ENCODE measurements around the gene ITGAD. TPM values are rescaled to one million over a fixed set of nuclear protein-coding genes. Genes with fewer than 3 reads are reported as not detected.
"Not testable (repeated sequence)": the region's sequence is repeated elsewhere in the genome, so short reads cannot be mapped to it uniquely, and the experiment has no call there.

Gene ITGAD
- total RNA-seq, 1 experiment from 2014 or later, result not detected

GRCh38 chr16:31402687-31403086 lies 9.6 kb downstream of the ITGAD start:
- no peak for DNase-seq (ENCODE audit: low read depth)

DNA sequence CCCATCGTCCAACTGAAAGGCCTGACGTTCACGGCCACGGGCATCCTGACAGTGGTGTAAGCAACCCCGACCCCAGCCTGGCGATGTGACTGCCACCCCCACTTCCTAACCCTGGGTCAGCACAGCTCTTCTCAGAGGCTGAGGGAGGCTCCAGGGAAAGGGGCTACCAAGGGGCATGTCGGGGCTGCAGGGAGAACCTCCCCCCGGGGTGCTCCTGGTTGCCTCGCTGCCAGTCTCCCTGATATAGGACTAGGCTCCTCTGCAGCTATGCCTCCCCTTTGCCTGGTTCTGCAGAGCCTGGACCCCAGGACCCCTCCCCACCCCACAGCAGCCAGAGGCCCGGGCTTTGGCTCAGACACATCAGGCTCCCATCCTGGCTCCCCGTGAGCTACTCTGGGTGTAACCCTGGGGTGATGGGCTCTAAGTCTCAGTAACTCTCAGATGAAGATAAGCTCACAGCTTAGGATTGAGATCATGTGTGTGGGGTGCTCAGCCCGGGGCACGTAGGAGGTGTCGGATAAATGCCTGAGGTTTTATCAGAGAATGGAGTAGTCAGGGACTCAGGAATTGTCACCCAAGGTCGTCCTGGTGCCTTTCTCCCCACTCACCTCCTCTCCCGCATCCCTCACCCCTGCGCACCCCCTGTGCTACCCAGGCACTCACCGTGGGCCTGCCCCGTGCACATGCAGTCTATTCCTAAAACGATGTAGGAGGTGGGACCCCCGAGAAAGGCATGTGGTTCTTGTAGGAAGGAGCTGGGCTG lies 10.6 kb downstream of the ITGAD start:
- DNase-seq (ENCODE audit: low read depth), result no peak

DNA sequence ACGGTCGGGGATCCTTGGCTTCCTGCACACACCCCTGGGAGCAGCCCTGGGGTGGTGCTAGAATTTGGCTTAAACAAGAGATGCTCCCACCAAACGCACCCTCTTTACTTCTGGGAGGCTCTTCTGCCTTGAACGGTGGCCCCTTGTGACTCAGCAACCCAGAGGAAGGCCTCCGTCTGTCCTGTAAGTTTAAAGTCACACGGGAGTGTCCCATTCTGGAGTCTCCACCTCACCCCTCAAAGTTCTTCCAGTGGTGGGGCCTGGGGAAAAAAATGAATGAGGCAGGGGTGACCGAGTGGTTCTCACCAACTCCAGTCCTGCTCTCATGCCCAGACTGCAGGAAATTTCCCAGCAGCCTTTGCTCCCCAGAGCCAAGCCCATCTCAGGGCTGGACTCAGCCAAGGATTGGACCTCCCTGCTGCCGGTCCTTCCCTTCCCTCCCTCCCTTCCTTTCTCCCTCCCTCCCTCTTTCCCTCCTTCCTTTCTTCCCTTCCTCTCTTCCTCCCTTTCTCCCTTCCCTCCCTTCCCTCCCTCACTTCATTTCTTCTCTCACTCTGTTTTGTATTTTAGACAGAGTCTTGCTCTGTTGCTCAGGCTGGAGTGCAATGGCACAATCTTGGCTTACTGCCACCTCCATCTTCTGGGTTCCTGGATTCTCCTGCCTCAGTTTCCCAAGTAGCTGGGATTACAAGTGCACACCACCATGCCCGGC lies 11.4 kb downstream of the ITGAD start:
- peak; percentile 65 for DNase-seq (ENCODE audit: low read depth)

DNA sequence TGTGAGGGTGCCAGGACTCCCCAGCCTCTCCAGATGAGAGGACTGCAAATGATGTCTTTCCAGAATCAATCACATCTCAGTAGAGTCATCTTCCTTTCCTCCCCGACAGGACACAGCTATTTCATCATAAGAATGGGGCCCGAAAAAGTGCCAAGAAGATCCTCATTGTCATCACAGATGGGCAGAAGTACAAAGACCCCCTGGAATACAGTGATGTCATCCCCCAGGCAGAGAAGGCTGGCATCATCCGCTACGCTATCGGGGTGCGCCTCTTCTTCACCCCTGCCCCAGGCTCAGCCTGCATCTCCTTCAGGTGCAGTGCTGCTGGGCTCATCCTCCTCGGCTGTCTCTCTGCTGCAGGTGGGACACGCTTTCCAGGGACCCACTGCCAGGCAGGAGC lies 14.3 kb downstream of the ITGAD start:
- no peak for DNase-seq (ENCODE audit: low read depth)

GRCh38 chr16:31409433-31409832 lies 16.3 kb downstream of the ITGAD start:
- DNase-seq (ENCODE audit: low read depth), result peak; percentile 71

DNA sequence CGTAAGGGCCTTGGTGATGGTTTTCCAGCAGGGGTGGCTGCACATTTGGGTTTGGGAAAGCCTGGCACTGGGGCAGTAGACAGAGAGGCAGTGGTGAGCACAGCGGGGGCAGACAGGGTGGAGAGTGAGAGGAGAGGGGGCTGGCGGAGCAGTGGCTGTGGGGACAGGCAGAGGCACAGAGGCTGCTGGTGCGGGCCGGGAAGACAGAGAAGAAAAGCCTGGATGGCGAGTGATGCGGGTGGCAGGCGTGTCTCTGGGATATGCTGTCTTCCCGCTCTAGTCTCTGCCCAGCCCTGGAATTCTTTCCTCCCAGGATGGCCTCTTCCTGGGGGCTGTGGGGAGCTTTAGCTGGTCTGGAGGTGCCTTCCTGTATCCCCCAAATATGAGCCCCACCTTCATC lies 16.9 kb downstream of the ITGAD start:
- DNase-seq (ENCODE audit: low read depth), result no peak

GRCh38 chr16:31411024-31411844 lies 18.1 kb downstream of the ITGAD start:
- no peak for DNase-seq (ENCODE audit: low read depth)

- no peak for DNase-seq (ENCODE audit: low read depth)
These were observed 19.6 kb downstream of the ITGAD start for GRCh38 chr16:31412750-31413149.

DNA sequence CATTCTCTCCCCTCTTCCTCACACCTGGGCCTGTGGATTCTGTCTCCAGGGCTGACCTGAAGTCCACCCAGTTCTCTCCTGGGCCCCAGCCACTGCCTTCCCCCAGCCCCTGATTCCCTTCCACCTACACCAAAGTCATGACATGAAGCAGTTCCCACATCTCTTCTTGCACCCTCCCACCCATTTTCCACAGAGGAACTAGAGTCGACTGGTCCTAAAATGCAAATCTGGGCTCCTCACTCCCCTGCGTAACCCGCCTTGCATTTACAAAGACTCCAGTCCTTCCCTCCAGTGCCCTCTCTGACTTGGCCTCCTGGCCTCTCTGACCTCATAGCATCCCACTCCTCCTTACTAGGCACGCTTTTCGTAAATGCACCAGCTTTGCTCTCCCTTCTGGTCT lies 20.2 kb downstream of the ITGAD start:
- no peak for DNase-seq (ENCODE audit: low read depth)

GRCh38 chr16:31413943-31414342 lies 20.8 kb downstream of the ITGAD start:
- no peak for DNase-seq (ENCODE audit: low read depth)

- DNase-seq (ENCODE audit: low read depth), result no peak
These were observed 21.6 kb downstream of the ITGAD start for GRCh38 chr16:31414706-31415105.

GRCh38 chr16:31416371-31416770 lies 23.2 kb downstream of the ITGAD start:
- no peak for DNase-seq (ENCODE audit: low read depth)

- not testable (repeated sequence) for DNase-seq (ENCODE audit: low read depth)
These were observed 23.9 kb downstream of the ITGAD start for GRCh38 chr16:31417036-31417435.

DNA sequence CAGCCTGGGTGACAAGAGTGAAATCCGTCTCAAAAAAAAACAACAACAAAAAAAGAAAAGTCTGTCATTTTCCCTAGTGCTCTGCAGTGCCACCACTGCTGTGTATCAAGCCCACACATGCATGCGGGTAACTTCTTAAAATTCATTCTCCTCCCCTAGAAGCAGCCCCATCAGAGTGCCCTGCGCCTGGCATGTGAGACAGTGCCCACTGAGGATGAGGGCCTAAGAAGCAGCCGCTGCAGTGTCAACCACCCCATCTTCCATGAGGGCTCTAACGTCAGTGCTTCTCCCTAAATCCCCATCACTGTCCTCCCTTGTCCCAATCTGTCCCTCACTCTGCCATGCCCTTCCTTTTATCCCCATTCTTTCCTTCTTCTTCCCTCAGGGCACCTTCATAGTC lies 24.8 kb downstream of the ITGAD start:
- DNase-seq (ENCODE audit: low read depth), result no peak

GRCh38 chr16:31420037-31420436 lies 26.9 kb downstream of the ITGAD start:
- no peak for DNase-seq (ENCODE audit: low read depth)

- no peak for DNase-seq (ENCODE audit: low read depth)
These were observed 28.5 kb downstream of the ITGAD start for GRCh38 chr16:31421587-31421986.

DNA sequence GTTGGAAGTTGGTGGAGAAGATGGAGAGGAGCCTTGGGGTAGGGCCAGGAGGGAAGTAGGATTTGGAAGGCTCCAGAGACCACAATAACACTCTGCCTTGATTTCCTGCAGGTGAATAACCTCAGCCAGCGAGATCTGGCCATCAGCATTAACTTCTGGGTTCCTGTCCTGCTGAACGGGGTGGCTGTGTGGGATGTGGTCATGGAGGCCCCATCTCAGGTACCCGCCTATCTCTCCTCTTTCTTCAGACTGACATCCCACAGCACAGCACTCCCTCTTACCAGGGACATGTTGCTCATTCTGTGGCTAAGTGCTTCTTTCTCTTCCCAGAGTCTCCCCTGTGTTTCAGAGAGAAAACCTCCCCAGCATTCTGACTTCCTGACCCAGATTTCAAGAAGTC lies 30.1 kb downstream of the ITGAD start:
- no peak for DNase-seq (ENCODE audit: low read depth)

DNA sequence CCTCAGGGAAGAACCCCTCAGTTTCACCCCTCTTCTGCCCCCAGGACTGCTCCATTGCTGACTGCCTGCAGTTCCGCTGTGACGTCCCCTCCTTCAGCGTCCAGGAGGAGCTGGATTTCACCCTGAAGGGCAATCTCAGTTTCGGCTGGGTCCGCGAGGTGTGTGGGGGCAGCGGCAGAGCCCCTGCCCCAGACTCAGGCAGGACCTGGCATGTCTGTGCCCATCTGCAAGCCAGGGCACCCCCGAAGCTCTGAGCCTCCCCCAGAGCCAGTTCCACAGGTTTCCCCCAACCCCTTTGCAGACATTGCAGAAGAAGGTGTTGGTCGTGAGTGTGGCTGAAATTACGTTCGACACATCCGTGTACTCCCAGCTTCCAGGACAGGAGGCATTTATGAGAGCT lies 30.7 kb downstream of the ITGAD start:
- DNase-seq (ENCODE audit: low read depth), result no peak

GRCh38 chr16:31427441-31428278 lies 34.5 kb downstream of the ITGAD start:
- no peak for DNase-seq (ENCODE audit: low read depth)

DNA sequence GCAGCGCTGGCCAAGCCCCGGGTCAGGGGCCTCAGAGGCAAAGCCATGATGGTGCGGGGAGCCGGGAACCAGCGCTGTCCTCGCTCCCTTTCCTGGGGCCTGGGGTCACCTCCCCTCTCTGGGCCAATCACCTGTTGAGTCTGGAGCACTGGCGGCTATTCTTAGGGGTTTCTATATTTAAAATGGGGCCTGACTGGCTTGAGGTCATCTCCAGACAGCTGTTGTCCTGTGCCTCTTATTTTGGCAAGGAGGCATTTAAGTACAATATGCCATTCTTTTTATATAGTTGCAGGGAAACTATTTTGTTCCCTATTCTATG lies 35.1 kb downstream of the ITGAD start, which contains the start of gene COX6A2:
Gene COX6A2 (minus strand): TSS at position 82 of the 319 bp plus-strand sequence. CDS start 35 bp downstream, at position 47.
- no peak for DNase-seq (ENCODE audit: low read depth)

- no peak for DNase-seq (ENCODE audit: low read depth)
These were observed 35.6 kb downstream of the ITGAD start for GRCh38 chr16:31428638-31429247.
